CD4-positive, alpha-beta T cell treated with Interleukin-12 subunit alpha and Interleukin-12 subunit beta, for 1 hour (primary cell): ENCODE measurements around the gene SLC9A4.

ENCODE experiments used
- DNase-seq: peaks from one replicate; pipeline ENCODE4 v3.0.0-alpha.2; 2020

The SLC9A4 gene

GRCh38 chr2:102455061-102455670 lies 17.9 kb upstream of the SLC9A4 start:
- no peak for DNase-seq

- no peak for DNase-seq
These were observed 12.6 kb upstream of the SLC9A4 start for GRCh38 chr2:102460467-102460866.

- no peak for DNase-seq
These were observed 11.8 kb upstream of the SLC9A4 start for GRCh38 chr2:102461188-102461587.

GRCh38 chr2:102463160-102463559 lies 9.9 kb upstream of the SLC9A4 start:
- no peak for DNase-seq

DNA sequence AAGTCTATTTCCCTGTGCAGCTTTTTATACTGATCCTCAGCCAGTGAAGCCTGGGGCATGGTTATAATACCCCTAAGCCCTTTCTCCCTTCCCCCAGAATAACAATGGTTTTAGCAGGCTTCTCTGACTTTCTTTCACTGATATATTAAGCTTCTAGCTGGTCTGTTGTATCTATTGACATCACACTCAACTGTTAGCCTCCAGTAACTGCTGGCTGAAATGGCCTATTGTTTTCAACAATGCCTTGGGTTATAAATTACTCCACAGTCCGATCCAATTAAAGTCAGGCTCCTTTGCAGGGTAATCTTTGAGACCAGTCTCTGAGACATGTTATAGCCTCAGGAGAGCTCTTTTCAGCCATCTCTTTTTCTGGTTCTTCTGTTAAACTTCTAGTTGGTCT lies 2.9 kb upstream of the SLC9A4 start:
- DNase-seq = no peak

GRCh38 chr2:102473631-102474030 lies 605 bp downstream of the SLC9A4 start:
- no peak for DNase-seq

DNA sequence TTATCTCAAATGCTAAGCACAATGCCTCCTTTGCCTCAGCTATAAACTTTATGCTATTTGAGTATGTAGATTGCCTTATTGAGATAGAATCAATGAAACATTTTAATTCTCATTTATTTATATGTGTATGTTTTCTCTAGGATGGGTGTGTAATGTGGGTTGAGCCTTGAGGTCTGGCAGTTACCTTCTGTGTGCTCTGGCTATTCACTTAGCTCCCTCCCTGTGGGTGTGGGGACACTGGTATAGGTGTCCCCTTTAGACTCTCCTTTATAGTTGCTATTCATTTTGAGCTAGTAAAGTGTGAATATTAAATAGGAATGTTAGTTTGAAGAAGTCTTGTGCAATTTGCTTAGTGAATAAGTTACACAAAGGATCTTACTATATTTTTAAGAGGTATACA lies 1.8 kb downstream of the SLC9A4 start:
- no peak for DNase-seq

DNA sequence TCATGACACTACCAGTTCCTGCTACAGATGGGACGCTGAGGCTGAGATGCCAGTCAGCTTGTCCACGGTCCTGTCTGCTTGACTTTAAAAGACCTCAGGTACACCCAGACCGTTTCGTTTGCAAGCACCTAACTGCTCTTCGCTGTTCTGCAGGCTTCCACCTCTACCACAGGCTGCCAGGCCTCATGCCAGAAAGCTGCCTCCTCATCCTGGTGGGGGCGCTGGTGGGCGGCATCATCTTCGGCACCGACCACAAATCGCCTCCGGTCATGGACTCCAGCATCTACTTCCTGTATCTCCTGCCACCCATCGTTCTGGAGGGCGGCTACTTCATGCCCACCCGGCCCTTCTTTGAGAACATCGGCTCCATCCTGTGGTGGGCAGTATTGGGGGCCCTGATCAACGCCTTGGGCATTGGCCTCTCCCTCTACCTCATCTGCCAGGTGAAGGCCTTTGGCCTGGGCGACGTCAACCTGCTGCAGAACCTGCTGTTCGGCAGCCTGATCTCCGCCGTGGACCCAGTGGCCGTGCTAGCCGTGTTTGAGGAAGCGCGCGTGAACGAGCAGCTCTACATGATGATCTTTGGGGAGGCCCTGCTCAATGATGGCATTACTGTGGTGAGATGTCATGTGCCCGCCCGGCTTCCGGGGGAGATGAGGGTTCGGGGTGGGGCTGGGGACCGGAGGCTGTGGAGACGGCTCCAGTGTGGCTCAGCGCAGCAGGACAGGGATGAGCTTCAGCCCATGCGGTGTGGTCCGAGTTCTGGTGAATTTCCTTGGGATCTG lies 5.9 kb downstream of the SLC9A4 start:
- DNase-seq = no peak

DNA sequence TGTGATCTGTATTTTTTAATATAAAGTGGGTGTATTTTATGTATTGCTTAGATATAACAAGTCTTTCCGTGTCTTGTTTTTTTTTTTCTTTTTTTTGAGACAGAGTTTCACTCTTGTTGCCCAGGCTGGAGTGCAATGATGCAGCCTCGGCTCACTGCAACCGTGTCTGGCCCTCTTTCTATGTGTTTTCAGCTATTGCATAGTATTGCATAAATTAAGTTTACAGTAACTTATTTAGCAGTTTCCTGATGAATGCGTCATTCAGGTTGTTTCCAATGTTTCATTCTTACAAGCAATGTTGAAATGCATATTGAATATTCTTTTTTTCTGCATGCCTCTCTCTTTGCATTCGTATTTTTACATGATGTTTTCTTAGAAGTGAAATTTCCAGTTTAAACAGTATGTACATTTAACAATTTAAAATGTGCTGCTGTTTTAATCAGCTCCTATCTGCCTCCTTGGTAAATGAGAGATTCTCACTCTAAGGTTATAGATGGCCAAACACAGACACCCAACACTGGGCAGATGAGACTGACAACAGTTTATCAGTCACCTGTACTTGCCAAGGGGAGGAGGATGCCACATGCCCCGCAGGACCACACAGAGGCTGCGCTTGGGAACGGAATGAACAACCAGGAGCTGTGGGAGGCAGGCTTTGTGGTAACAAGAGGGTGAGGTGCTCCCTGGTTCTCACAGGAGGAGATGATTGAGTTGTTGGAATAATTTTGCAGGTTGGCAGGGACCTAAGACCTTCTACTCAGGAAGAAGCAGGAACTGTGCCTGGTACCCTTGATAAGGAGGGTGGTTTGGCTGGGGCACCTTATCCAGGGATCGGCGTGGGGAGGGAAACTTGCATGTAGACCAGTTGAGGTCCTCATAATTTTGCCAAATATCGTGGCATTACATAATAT lies 7.5 kb downstream of the SLC9A4 start:
- no peak for DNase-seq

DNA sequence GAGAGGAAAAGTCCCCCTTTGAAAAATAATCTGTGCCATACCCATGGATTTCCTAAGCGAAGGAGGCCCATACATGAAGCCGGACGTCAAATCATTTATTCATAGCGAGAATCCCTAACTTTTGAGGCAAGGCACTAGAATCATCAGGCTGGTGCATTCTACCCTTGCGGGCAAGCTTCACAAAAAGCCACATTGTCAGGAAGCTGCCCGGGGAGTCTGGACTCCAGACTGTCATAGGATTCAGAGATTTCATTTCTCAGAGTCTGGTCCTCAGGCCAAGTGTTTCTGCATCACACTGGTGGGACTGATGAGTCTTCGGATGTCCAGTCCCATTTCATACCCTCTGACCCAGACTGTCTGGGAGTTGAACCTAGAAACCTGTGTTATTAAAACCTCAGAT lies 8.9 kb downstream of the SLC9A4 start:
- DNase-seq = no peak

GRCh38 chr2:102483086-102483485 lies 10.1 kb downstream of the SLC9A4 start:
- DNase-seq = no peak

- DNase-seq = no peak
These were observed 11.5 kb downstream of the SLC9A4 start for GRCh38 chr2:102484310-102485061.

GRCh38 chr2:102485147-102485785 lies 12.2 kb downstream of the SLC9A4 start:
- DNase-seq = no peak

DNA sequence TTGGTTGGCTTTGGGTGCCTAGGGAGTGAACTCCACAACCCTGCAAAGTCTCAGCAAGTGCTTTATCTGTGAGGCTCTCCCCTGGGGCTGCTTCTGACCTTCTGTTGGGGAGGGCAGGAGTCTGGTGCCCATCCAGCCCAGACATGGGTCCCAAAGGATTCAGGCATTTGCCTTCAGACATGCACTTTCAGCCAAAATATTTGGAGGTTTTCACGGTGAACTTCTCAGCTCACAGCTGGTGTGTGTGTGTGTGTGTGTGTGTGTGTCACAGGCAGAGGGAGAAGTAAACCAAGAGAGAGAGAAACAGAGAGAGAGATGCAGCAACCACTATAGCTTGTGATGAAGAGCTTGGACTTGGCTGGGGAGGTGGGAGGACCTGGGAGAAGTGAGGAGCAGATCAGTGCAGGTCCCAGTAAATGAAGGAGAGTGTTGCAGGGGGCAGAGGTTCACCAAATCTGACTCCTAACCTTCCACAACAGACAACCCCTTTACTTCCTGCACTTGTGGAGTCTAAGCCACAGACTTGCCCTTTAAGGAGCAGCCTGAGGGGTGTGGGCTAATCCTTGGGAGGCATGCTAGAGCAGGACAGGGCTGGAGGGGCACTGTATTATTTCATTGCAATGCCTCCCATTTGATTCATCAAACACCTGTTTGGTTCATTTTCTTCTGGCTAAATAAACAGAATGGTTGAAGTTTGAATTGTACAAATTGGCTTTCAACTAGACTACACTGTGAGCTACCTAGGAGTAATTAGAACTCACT lies 14.1 kb downstream of the SLC9A4 start:
- no peak for DNase-seq

- DNase-seq = no peak
These were observed 14.9 kb downstream of the SLC9A4 start for GRCh38 chr2:102487761-102488462.

DNA sequence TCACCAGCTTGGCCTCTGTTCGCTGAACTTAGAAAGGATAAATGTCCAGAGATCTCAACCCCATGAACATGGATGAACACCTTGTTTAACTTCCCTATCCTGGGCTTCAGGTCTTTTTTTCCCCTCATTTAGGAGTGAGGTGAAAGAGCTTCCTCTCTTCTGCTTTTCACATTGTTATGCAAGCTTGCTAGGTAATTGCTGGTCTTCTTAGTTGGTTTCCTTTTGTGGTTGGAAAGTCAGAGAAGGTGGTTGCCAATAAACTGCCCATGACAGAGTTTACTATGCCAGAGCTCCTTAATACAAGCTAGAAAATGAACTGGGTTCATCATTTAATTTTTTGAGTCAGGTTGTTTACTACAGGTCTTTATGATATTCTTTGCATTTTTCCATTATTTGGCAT lies 16.6 kb downstream of the SLC9A4 start:
- no peak for DNase-seq

DNA sequence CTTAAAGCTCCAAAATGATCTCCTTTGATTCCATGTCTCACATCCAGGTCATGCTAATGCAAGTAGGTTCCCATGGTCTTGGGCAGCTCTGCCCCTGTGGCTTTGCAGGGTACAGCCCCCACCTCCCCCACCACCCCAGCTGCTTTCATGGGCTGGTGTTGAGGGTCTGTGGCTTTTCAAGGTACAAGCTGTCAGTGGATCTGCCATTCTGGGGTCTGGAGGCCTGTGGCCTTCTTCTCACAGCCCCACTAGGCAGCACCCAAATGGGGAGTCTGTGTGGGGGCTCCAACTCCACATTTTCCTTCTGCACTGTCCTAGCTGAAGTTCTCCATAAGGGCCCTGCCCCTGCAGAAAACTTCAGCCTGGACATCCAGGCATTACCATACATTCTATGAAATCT lies 19.0 kb downstream of the SLC9A4 start:
- DNase-seq = no peak

GRCh38 chr2:102494570-102494969 lies 21.5 kb downstream of the SLC9A4 start:
- DNase-seq = no peak

GRCh38 chr2:102498414-102498813 lies 25.4 kb downstream of the SLC9A4 start:
- DNase-seq = no peak

DNA sequence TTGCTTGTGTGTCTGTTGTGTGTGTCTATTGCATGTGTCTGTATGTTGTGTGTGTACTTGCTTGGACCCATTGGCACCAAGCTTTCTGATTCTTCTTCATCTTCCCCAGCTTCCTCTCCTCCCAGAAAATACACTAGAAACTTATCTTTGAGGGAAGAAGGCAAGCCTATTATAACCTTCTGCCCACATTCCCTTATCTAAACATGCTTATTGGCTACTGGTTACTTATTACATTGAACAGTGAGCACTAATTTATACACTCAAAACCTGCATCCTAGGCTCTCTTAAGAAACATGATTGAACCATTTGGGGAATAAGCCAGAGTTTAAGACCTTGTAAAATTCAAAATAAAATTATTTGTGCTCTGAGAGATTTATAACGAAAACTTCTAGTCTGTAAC lies 26.5 kb downstream of the SLC9A4 start:
- DNase-seq = no peak

GRCh38 chr2:102502576-102502975 lies 29.6 kb downstream of the SLC9A4 start:
- DNase-seq = no peak
